Kidney (tissue), 14 donors: ENCODE measurements around the gene KCNQ5. TPM values are rescaled to one million over a fixed set of nuclear protein-coding genes. Genes with fewer than 3 reads are reported as not detected.

Experiments used
- DNase-seq, 5 donors: peaks; one replicate each; pipeline ENCODE4 v3.0.0-alpha.2; 2013 to 2020
- FAIRE-seq: peaks from 2 replicates; lab custom pipeline; 2012; peaks lifted over from hg19 to GRCh38; lab: Jason Lieb, UNC
- H3K27ac ChIP-seq, 2 donors: one replicate each; pipeline ENCODE4 v1.7.0; 2013; ENCODE audit warnings: low read depth in 2 of 2, low read length in 2 of 2, inconsistent platforms in 1 of 2
- H3K27me3 ChIP-seq: one replicate; pipeline ENCODE4 v1.7.1; 2013; ENCODE audit warnings: low read length, inconsistent platforms; ENCODE audit not compliant: control insufficient read depth, insufficient read depth
- H3K36me3 ChIP-seq, 3 donors: one replicate each; pipeline versions ENCODE4 v1.7.0 to v1.7.1; 2013; ENCODE audit warnings: low read length in 3 of 3, control low read depth in 1 of 3, inconsistent platforms in 1 of 3; ENCODE audit not compliant: insufficient read depth in 3 of 3, control insufficient read depth in 2 of 3
- H3K4me1 ChIP-seq, 3 donors: one replicate each; pipeline versions ENCODE4 v1.7.0 to v1.7.1; 2013; ENCODE audit warnings: low read length in 3 of 3, inconsistent platforms in 1 of 3, low read depth in 1 of 3; ENCODE audit not compliant: control insufficient read depth in 2 of 3, insufficient read depth in 2 of 3
- H3K4me3 ChIP-seq, 3 donors: one replicate each; pipeline versions ENCODE4 v1.7.0 to v1.8.1; 2013; ENCODE audit warnings: low read length in 3 of 3, control low read depth in 1 of 3, inconsistent platforms in 1 of 3
- H3K9ac ChIP-seq, 3 donors: one replicate each; pipeline versions ENCODE4 v1.7.0 to v1.7.1; 2013; ENCODE audit warnings: low read length in 3 of 3, control low read depth in 1 of 3, inconsistent platforms in 1 of 3
- H3K9me3 ChIP-seq, 3 donors: one replicate each; pipeline versions ENCODE4 v1.7.0 to v1.7.1; 2013; ENCODE audit warnings: low read length in 3 of 3, control low read depth in 1 of 3, inconsistent platforms in 1 of 3; ENCODE audit not compliant: control insufficient read depth in 2 of 3, insufficient read depth in 1 of 3
- CTCF ChIP-seq: IDR thresholded peaks from 3 replicates; pipeline ENCODE4 v1.5.1; 2012; ENCODE audit warnings: mild to moderate bottlenecking, moderate library complexity, borderline replicate concordance; ENCODE audit not compliant: insufficient read depth; ENCODE audit errors: extremely low read depth
- intact Hi-C: fragments of 100-400 bp; cut with DNase I; formaldehyde crosslinking; loops from one replicate; pipeline ENCODE4 v1.11.1; 2022
- polyA plus RNA-seq: library from polyadenylated mRNA; stranded (reverse); fragments of 350-450 nt; fragmentation: Illumina TruSeq; extraction: RNeasy Lipid Tissue Mini Kit (QIAGEN cat#74804); gene quantifications from one replicate; pipeline ENCODE4 v1.2.3, GENCODE V29; 2014; ENCODE audit warnings: low read depth, low replicate concordance; ENCODE audit not compliant: insufficient read depth
- total RNA-seq: library from RNA; stranded (reverse); fragmentation: NEBNext Ultra II Directional; extraction: Animal tissue kit (Norgen Biotek cat#: 25700); gene quantifications from one replicate; pipeline ENCODE4 v1.2.1, GENCODE V29; 2021
- donor health status: control.
- donor health status: control.
- donor health status: control.
- donor health status: control.
- donor health status: control.
- donor health status: DM: yes; HTN: yes; CAD: no.
- donor health status: Normal renal cell carcinoma (clear cell type).

The KCNQ5 gene
- total and polyA plus RNA-seq, 2 donors from 2014 or later = 0.50 TPM; not detected in 1

- FAIRE-seq (no peak), DNase-seq (no peak)
- Histone ChIP-seq H3K36me3 (no peaks in the 10 kb centered on the region), H3K27me3 (no peaks in the 10 kb centered on the region), H3K27ac (no peak overlapping the region), H3K4me3 (no peak overlapping the region), H3K9me3 (no peaks in the 10 kb centered on the region), H3K9ac (no peak overlapping the region), H3K4me1 (no peaks in the 10 kb centered on the region)
- TF ChIP-seq CTCF = no peak
- intact Hi-C loops = no loop called here
These were observed 284.0 kb downstream of the KCNQ5 start for GRCh38 chr6:72905705-72906478.

- Histone ChIP-seq H3K9ac (no peak overlapping the region), H3K4me3 (no peak overlapping the region), H3K27ac (no peak overlapping the region), H3K36me3 (no peaks in the 10 kb centered on the region), H3K9me3 (no peaks in the 10 kb centered on the region), H3K27me3 (no peaks in the 10 kb centered on the region), H3K4me1 (no peaks in the 10 kb centered on the region)
- no peak for FAIRE-seq
- DNase-seq = no peak
- TF ChIP-seq CTCF = no peak
- intact Hi-C loops = no loop called here
These were observed 289.7 kb downstream of the KCNQ5 start for GRCh38 chr6:72911463-72912155.

GRCh38 chr6:72913797-72914196, 291.9 kb downstream of the KCNQ5 start:
- no peak for TF ChIP-seq CTCF
- H3K36me3 ChIP-seq = no peaks in the 10 kb centered on the region
- no peaks in the 10 kb centered on the region for H3K27me3 ChIP-seq
- H3K27ac ChIP-seq = no peak overlapping the region
- FAIRE-seq = no peak
- H3K4me1 ChIP-seq = no peaks in the 10 kb centered on the region
- no peak for DNase-seq
- intact Hi-C loops = no loop called here
- H3K9ac ChIP-seq = no peak overlapping the region
- H3K9me3 ChIP-seq = no peaks in the 10 kb centered on the region
- H3K4me3 ChIP-seq = no peak overlapping the region
